Measurements from ENCODE around the gene HSPB7.

- TF ChIP-seq, protein P1, sequence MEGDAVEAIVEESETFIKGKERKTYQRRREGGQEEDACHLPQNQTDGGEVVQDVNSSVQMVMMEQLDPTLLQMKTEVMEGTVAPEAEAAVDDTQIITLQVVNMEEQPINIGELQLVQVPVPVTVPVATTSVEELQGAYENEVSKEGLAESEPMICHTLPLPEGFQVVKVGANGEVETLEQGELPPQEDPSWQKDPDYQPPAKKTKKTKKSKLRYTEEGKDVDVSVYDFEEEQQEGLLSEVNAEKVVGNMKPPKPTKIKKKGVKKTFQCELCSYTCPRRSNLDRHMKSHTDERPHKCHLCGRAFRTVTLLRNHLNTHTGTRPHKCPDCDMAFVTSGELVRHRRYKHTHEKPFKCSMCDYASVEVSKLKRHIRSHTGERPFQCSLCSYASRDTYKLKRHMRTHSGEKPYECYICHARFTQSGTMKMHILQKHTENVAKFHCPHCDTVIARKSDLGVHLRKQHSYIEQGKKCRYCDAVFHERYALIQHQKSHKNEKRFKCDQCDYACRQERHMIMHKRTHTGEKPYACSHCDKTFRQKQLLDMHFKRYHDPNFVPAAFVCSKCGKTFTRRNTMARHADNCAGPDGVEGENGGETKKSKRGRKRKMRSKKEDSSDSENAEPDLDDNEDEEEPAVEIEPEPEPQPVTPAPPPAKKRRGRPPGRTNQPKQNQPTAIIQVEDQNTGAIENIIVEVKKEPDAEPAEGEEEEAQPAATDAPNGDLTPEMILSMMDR (IDR thresholded peaks at IDR 0.05; ENCODE audit: low read depth, low read length) = no peak
- TF ChIP-seq EZH2phosphoT487 (IDR thresholded peaks at IDR 0.05; ENCODE audit: low read depth) = no peak
Measured at GRCh38 chr1:16064536-16065268, 46.9 kb upstream of the HSPB7 start.

All from OCI-LY3 (cell line).